ENCODE data around the gene BCAR3.

BCAR3 gene

DNA sequence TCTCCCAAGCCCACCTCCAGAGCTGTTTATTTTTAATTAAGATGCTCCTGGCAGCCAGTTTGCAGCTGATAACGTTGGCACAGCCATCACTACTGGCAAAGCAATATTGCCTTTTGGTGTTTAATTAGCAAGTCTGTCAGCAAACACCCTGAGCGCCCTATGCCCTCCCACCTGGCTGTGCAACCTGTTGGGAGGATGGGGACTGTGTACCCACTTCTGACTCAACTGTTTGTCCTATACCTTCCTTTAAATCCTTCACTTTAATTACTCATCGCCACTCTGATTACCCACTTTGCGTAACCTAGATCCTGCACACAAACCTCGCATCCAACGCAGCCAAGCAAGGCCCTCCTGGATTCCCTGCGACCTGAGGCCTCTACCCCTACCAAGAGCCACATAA, 67.1 kb downstream of the BCAR3 start:
- no peak for DNase-seq

DNA sequence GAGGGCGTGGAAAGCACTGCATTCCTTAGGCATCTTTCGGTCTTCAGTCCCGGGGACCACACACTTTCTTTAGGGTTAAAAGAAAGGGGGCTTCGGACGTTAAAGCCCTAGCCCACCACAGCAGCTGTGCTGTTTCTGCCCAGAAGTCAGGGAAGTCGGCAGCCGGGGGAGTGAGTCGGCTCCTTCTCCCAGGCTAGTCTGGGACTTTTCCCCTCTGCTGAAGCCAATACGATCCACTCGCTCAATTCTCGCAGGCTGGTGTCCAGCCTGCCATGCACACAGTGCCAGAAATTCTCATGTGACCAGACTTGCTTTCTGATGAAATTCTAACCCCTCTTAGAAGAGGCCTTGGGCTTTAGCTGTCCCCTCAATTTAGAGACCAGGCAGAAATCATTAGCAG, 67.7 kb downstream of the BCAR3 start:
- no peak for DNase-seq

DNA sequence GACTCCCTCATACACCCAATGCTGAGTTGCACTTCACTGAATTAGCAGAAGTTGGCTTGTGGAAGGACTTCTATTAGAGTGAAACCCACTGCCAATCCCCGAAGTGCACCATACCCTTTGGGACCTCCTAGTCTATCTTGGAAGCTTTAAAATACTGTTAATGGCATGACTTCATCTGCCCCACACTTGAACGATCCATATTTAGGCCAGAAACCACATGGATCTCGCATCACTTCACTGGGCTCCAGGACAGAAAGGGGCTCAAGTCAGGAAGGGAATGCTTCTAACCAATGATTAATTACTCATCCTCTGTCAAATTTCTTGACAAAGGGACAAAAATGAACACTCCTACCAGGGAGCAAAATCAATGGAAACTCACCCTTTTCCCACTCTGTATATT, 69.1 kb downstream of the BCAR3 start:
- no peak for DNase-seq

DNA sequence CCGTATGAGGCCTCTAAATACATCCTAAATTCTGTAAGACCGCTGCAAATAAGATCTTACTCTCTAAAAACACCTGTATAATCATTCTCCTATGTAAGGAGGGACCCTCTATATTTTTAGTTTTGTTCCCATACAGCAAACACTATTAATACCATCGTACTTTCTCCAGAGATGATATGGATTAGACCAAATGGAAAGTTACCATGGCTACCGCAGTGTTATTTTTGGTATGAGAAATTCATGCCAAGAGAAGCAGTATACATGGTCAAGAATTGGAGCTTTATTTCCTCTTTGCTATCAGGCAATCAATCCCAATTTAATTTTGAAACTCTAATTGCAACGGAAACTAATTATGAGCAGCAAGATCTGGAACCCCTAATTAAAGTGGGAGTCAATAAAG, 70.0 kb downstream of the BCAR3 start:
- no peak for DNase-seq

DNA sequence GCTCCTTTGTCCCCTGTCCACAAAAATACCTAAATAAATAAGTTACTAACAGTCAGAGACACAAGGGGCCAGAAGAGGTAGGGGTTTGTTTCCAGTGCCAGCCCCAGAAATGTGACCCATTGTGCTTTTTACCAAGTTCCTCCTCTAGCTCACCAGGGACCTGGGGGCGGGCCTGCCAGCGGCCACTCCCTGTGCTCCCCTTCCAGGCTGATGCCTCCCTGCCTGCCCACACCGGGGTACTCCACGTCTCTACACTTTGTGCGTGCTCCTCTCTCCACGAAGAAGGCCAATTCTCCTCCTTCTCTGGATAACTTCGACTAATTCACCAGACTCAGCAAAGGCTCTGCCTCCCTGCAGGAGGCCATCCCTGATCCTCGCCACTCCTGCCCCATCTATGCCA, 72.1 kb downstream of the BCAR3 start:
- DNase-seq, result no peak

DNA sequence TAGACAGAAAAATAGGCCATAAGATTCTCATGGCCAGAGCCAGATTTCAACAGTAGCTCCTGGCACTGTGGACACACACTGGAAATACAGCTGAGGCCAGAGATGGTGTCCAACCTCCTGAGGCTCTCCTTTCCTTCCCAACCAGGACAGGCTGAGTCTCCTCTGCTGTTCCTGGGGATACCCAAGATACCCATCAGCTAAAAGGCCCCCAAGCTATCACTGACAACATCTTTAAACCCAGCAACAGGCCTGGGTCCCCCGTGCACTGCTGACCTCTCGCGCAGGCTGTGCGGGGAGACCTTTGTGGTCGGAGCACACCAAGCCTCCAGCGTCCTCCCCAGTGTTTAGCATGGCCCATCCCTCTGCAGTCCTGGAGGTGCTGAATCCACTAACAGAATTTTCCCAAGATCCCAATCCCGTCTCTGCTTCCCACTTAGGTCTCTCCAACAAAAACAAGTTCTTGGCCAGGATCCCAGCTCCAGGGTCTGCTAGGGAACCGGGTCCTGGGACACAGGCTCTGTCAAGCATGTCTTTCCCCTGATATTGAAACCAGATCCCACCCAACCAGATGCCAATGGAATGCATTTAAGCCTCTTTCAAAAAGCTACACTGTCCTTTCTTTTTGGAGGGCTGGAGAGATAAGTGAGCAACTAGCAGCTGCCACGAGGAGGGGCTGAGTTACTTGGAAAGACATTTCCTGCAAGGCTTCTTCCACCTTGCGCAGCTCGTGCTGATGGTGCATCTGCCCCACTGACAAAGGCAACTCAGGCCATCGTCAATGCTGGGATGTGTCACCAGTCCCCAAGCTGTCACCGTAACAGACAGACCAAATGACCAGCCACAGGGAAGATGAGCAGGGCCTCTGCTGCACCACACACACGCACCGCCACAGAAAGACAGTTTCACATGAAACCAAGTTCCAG, 73.2 kb downstream of the BCAR3 start:
- no peak for DNase-seq

DNA sequence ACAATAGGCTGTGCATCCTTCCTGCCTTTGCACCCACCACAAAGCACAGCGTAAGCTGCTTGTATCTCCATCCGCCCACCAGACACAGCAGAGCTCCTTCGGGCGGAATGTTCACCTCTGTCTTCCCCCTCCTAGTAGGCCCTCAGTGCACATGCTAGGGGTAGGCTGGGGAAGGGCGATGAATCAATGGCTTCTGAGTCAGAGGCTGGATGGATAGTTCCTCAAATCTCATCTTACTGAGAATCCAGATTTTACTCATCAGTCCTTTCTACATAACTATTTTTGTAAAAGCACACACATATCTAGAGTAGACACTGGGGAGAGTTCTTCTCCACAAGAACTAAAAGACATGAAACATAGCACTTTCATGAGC, 73.8 kb downstream of the BCAR3 start:
- DNase-seq, result no peak

DNA sequence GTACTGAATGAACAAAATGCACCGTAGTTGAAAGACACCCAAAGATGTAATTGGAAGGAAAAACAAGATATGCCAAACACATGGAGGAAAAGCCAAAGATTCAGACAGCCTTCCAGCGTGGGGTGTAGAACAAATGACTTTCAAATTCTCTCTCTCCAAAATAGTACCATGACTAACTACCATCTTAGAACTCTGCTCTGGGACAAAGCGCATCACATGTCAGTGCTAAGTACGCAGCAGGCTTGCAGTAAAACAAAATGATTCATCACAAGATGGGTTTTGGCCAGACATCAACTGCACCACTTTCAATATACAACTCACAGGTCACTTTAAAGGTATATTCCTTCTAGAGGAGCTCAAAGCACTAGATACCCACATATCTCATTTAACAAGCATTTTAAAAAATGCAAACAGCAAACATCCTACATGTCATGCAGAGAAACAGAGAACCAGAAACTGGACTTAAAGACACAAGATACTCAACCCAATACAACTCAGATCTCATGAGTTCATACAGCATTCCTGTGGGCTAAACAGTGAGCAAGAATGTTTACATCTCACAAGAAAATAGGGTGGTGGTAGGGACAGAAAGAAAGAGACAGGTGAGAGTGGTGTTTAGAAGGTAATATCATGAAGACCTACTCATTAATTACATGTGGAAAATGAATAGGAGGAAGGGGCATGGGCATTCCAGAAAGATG, 75.7 kb downstream of the BCAR3 start:
- no peak for DNase-seq

DNA sequence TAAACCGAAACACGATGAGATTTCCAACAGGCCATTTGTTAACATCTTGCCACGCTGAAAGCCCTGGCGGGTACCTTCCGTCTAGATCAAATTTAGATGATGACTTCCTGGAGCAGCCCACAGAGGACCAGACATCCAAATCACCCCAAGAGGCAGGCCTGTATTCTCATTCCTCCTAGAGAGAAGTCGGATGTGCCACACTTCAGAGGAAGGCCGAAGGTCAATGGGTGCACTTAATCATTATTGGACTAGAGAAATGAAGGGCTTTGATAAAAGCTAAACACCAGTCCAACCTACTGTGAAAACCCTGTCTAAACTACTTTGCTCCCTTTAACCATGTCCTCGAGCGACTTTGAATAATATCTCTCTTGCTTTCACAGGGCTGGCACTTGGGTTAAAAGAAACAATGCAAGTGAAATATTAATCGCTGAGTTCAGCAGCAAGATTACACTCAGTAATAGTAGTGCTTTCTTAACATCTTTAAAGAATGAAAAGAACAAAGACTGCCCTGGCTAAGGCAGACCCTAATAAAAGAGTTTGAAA, 76.5 kb downstream of the BCAR3 start:
- DNase-seq, result no peak

DNA sequence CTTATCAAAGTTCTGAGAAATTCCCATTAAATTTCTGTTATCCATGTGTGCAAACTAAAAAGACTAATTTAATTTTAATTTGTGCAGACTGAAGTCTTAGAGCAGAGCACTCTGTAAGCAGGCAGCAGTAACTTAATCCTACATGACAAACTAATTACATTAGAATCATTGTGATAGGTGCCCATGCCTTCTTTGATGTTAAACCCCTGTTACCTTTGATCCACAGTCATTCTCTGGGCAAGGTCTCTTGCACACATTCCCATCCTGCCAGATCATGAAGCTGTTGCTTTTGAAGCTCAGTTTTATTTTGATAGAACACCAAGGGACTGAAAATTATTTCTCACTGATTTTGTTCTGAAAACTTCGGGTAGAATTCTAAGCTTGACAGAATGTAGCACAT, 77.2 kb downstream of the BCAR3 start:
- no peak for DNase-seq

DNA sequence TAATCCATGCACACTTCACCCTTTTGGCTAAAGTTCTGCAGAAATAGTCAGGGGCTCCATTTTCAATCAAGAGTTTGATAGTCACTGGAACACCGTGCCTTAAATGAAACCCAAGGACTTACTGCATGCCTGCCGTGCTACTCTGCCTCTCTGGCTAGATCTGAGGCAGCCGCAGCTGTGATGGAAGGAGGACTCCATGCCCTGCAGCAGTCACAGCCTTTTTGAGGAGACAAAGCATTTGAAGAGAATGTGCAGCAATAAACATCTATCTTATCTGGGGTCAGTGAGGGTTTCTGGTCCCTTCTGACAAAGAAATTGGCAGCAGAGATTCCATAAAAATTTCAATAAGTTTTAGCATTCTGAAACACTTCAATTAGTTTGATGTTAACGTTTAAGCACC, 78.0 kb downstream of the BCAR3 start:
- DNase-seq, result no peak

DNA sequence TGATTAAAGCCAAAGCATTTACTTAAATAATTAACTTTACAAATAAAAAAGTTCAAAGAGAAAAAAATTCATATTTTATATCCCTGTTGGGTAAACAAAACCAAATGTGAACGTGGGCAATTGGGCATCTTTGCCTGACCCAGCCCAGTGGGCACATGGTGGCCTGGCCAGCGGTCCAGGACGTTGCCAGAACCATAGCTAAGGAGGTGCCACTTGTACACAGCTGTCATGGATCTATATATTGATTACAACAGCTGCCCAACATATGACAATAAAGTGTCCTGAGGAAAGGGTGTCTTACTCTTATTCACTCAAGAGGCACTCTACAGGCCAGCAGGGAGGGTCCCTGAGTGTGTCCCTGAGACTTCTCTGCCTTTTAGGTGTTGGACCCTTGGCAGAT, 78.5 kb downstream of the BCAR3 start:
- no peak for DNase-seq

DNA sequence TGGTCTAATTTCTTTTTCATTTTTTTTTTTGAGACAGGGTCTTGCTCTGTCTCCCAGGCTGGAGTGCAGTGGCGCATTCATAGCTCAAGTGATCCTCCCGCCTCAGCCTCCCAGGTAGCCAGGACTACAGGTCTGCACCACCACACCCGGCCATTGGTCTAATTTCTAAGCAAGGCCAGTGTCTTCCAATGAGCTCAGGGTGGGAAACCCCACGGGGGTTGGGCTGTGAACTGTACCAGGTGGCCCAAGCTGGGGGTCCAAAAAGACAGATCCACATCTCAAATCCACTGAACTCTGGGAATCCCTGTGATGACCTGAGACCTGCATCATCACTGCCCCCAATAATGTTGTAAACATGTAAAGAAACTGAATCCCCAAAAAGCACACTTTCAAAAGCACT, 79.5 kb downstream of the BCAR3 start:
- DNase-seq, result no peak

DNA sequence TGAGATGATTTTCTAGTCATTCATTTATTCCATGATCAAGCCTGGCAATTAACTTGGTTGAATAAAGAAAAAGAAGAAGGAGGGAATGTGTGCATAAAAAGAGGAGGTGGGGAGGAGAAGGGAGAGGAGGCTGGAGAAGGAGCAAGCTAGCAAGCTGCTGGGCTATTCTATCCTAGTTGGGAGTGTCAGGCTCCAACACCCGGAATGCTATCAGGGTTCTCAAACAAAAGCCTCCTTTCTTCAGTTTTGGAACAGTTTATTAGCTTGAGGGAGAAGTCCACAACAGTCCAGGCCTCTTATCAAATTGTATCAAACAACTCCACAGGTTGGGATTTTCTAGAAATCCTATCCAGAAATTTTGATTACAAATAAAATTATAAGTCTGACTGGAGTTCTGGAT, 80.0 kb downstream of the BCAR3 start:
- no peak for DNase-seq

DNA sequence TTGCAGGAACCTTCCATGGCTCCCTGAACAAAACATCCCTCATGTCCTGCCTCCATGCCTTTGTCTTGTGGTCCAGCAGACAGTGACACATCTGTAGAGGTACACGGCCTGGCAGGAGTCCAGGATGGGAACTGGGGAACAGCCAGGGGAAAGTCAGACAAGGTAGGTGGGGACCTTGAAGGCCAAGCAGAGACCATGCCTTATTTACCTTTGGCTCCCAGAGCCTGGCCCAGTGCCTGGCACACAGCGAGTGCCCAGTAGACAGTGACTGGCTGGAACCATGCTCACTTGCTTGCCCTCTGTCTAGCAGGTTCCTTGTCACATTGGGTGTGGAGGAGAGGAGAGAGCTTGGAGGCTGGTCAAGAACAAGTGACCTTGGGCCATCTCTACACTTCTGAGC, 81.0 kb downstream of the BCAR3 start:
- no peak for DNase-seq

DNA sequence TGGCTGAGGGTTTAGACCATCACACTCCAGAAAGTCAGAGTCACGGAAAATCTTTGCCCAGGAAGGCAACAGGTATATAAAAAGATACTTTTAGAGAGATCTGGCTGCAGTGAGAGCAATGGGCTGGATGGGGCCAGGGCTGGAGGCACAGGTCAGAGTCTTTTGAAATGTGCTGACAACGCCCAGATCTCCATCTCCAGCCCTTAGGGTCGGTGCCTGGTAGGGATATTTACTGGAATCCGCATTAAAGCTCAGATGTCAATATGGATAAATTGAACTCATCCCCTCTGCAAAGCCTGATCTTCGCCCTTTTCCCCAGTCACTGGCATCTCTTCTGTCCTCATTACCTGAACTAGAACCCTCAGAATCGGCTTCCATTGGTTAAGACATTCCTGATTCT, 82.2 kb downstream of the BCAR3 start:
- no peak for DNase-seq

DNA sequence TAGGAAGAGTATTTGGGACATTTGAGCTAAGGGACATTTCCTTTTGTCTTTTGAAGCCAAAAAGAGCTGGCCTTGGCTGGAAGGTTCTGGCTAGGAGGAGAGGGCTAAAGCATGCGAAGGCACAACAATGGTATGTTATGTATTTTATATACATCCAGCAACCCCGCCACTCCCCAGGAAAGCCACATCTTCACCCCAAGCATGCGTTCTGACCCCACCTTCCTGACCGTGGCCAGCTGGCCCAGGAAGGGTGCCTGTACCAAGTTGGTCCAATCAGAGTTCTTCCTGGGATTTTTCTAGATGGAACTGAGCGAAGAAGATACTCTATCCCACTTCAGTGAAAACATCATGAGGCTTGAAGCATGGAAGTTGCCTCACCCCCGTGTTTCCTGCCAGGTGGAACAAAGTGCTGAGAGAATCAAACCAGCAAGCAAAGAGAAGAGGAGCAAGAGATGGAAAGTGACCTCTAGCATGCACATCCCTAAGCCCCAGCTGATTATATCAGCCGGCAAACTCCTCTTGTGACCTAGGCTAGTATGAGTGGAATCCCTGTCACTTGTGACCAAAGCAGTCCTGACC, 82.7 kb downstream of the BCAR3 start:
- DNase-seq, result no peak

DNA sequence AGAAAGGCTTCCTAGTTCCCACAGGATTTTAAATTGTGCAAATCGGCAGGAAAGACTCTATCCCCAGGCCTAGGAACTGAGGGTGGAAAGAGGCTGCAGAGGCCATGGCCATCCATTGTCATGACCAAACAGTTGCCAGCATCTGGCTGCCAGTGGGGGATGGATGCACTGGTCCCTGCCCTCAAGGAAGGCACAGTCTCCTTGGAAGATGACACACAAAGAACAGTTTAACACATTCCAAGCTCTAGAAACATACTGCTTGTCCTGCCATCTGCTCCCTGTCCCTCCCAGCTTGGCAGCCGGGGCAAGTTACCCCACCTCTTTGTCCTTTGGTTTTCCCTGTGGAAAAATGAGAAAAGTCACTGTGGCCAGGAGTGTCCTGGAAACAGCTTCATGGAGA, 83.2 kb downstream of the BCAR3 start:
- no peak for DNase-seq

DNA sequence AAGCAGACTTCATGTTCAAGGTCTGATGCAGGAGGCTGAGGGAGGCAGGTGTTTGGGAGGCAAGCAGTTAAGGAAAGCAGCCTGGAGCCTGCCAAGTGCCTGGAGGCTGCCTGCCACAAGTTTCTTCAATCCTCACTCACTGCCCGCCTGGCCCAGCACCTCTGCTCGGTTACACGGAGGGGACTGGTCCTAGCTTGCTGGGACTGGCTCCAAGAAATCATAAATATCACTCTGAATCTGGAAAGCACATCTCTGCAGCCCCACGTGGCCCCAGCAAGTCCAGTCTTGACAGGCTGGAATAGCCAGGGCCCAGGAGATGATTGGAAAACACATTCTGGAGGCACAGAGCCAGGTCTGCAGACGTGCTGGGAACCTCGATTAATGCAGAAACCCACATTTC, 83.9 kb downstream of the BCAR3 start:
- no peak for DNase-seq

DNA sequence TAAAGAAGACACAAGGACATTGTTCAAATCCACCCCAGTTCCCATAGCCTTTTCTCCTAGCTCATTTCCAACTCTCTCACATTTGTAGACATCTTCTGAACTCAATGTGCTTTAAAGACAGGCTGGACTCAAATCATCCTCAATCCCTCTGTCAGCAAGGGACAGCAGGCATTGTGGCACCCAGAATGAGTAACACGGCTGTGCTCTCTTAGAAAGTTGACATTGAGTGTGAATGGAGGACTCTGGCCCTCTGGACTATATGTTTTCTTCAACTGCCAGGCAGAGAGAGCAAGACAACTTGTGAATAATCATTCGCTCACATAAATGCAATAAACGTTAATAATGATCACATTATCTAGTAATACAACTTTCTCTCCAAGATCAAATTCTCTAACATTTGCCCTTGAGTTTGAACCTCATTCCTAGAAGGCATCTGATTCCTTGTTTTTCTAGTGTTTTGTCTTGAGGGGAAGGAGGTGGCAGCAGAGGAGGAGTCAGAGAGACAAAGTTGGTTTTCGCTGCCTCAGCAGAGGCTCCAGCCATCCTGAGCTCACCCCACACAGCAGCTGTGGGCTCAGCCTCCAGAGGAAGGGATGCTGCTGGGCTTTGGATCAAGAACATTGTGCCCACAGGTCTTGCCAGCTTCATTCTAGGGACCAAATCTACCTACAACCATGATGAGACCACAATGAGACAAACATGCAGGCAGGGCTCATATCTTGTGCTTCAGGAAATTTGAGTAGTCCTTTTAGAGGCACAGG, 85.1 kb downstream of the BCAR3 start:
- no peak for DNase-seq

DNA sequence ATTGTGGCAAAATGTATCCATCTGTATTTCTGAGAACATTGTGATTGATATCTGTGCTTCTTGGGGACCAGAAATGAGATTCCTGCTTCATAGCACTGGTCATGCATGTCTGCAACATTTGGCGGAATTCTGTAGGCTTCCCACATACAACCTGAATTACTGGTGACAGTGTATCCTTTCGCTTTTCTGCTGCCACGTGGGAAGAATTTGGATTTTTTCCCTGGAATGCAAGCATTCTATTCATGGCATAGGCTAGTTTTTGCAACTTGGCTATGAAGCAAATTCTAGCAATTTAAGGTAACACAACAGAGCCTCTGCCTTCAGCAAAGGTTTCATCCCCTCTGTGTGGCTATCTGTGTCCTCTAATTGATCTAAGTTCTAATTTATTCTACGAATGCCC, 85.9 kb downstream of the BCAR3 start:
- DNase-seq, result no peak

DNA sequence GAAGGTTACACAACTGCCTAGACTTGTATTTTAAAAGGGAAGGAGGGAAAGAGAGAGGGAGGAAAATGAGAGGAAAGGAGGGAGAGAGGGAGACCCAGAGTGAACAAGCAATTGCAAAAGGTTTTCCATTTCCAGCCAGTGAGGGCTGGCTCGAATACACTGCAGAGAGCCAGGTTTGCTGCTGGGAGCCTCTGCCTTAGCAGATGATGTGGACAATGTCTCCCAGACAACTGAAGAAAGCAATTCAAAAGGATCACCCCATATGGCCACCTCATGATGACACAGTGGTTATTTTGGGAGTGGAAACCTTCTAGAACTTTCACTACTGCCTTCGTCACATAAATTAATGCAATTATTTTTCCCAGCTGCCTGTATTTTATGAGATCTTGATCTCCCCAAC, 86.4 kb downstream of the BCAR3 start:
- DNase-seq, result no peak

DNA sequence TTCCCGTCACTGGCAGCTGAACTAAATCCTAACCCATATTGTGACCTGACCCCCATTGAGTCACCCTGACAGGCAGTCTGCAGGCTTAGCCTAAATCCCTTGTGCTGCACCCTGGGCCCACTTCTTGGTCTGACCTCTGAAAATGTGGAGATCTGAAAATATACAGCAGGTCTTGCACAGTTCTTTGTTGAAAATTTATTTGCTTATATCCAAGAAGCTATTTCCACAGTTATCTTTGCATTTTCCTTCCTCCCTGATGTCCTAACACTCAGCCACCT, 87.1 kb downstream of the BCAR3 start:
- DNase-seq, result no peak

All from hematopoietic multipotent progenitor cell treated with erythropoietin and hydrocortisone succinate and interleukin-3 and kit ligand, for 8 days (in vitro differentiated cells).